HCT116 (cell line): ENCODE data around the gene ZBTB24. TPM values are rescaled to one million over a fixed set of nuclear protein-coding genes. Genes with fewer than 3 reads are reported as not detected.

Experiments
- ATAC-seq: fragments of 200-7000 bp; cut with Tn5 transposase; 2 replicates; pipeline ENCODE4 v1.9.1; 2020; ENCODE audit warnings: mild to moderate bottlenecking, moderate library complexity
- BruUV-seq: library from RNA; stranded (reverse); fragments of 400-500 nt; replicated peaks from 2 replicates; lab custom pipeline; 2021; lab: Mats Ljungman, UMichigan
- CTCF ChIA-PET: fragments of 300-600 bp; sonication (Branson Sonifier 250); formaldehyde crosslinking; loops from one replicate; lab custom pipeline; 2021; ENCODE audit warnings: antibody characterized with exemption; lab: Charles Lee
- POLR2A ChIA-PET: fragments of 300-600, 350-600 bp; sonication (Branson Sonifier 250); formaldehyde crosslinking; loops from one replicate; lab custom pipeline; 2021; ENCODE audit warnings: antibody characterized with exemption; lab: Charles Lee
- RAD21 ChIA-PET, 2 experiments: fragments of 300-600 bp; sonication (Branson Sonifier 250); formaldehyde crosslinking; loops; one replicate each; lab custom pipeline; 2023; ENCODE audit warnings: low total read pairs in 2 of 2; ENCODE audit not compliant: uncharacterized antibody in 2 of 2, unreplicated experiment in 2 of 2, low non-redundant PET in 1 of 2; lab: Charles Lee
- DNase-seq: peaks from one replicate; pipeline ENCODE4 v3.0.0-alpha.2; 2010; ENCODE audit warnings: low read depth, low spot score
- H2AFZ ChIP-seq: fragments of 200-600 bp; shearing (Covaris generic), sonication (generic); 2 replicates; pipeline ENCODE4 v1.6.1; 2017; ENCODE audit warnings: low read depth, mixed run types, mixed read lengths, antibody characterized with exemption, low read length; ENCODE audit not compliant: poor library complexity, severe bottlenecking
- H3K27ac ChIP-seq: 2 replicates; pipeline ENCODE4 v1.5.1; 2012; ENCODE audit warnings: low read depth, low read length
- H3K27me3 ChIP-seq: fragments of 200-600 bp; sonication (generic); 2 replicates; pipeline ENCODE4 v1.6.1; 2016; ENCODE audit warnings: mixed run types, low read length, mixed read lengths; ENCODE audit not compliant: insufficient read depth
- H3K36me3 ChIP-seq, 2 experiments: fragments of 200-500 bp in 1 of 2; fragments of 200-600 bp in 1 of 2; sonication (Bioruptor generic) in 1 of 2; sonication (generic) in 1 of 2; 2 replicates each; pipeline versions ENCODE4 v1.5.1 to v1.6.1; 2014 to 2016; ENCODE audit warnings: low read length in 2 of 2, inconsistent platforms in 1 of 2, mixed read lengths in 1 of 2, mixed run types in 1 of 2; ENCODE audit not compliant: insufficient read depth in 2 of 2, control insufficient read depth in 1 of 2
- H3K4me1 ChIP-seq, 2 experiments: fragments of 200-600 bp in 1 of 2; sonication (generic) in 1 of 2; 2 replicates each; pipeline versions ENCODE4 v1.5.1 to v1.6.1; 2012 to 2017; ENCODE audit warnings: low read length in 2 of 2, inconsistent platforms in 1 of 2, mild to moderate bottlenecking in 1 of 2, mixed read lengths in 1 of 2, mixed run types in 1 of 2, moderate library complexity in 1 of 2; ENCODE audit not compliant: insufficient read depth in 2 of 2, control insufficient read depth in 1 of 2
- H3K4me2 ChIP-seq: fragments of 200-600 bp; sonication (generic); 2 replicates; pipeline ENCODE4 v1.6.1; 2017; ENCODE audit warnings: mixed run types, low read length, mixed read lengths
- H3K4me3 ChIP-seq, 2 experiments: fragments of 200-600 bp in 1 of 2; sonication (generic) in 1 of 2; replicated peaks in 1 of 2; 2 replicates each; pipeline ENCODE4 v1.5.1; 2011 to 2016; ENCODE audit warnings: low read length in 2 of 2, control low read depth in 1 of 2, low read depth in 1 of 2, mild to moderate bottlenecking in 1 of 2, mixed read lengths in 1 of 2, mixed run types in 1 of 2
- H3K79me2 ChIP-seq: fragments of 200-600 bp; sonication (generic); 2 replicates; pipeline ENCODE4 v1.6.1; 2017; ENCODE audit warnings: mild to moderate bottlenecking, mixed run types, low read length, moderate library complexity, mixed read lengths; ENCODE audit not compliant: insufficient read depth
- H3K9ac ChIP-seq: fragments of 200-600 bp; sonication (generic); 2 replicates; pipeline ENCODE4 v1.6.1; 2016; ENCODE audit warnings: low read length, mixed read lengths
- H3K9me2 ChIP-seq: fragments of 200-600 bp; sonication (generic), shearing (Covaris generic); 2 replicates; pipeline ENCODE4 v1.6.1; 2017; ENCODE audit warnings: mixed run types, mild to moderate bottlenecking, moderate library complexity; ENCODE audit not compliant: insufficient read depth
- H3K9me3 ChIP-seq, 2 experiments: fragments of 200-500 bp in 1 of 2; fragments of 200-600 bp in 1 of 2; sonication (Bioruptor generic) in 1 of 2; sonication (generic) in 1 of 2; 2 replicates each; pipeline ENCODE4 v1.6.1; 2014 to 2017; ENCODE audit warnings: low read length in 2 of 2, mixed read lengths in 2 of 2, inconsistent platforms in 1 of 2, low read depth in 1 of 2, mild to moderate bottlenecking in 1 of 2, mixed run types in 1 of 2, moderate library complexity in 1 of 2; ENCODE audit not compliant: control insufficient read depth in 1 of 2, insufficient read depth in 1 of 2
- H4K20me1 ChIP-seq: fragments of 200-600 bp; sonication (generic), shearing (Covaris generic); 2 replicates; pipeline ENCODE4 v1.6.1; 2017; ENCODE audit warnings: mixed run types, mild to moderate bottlenecking, moderate library complexity; ENCODE audit not compliant: insufficient read depth
- ATF3 ChIP-seq: IDR thresholded peaks from 2 replicates; pipeline ENCODE4 v1.6.1; 2012
- CBX3 ChIP-seq: IDR thresholded peaks from 2 replicates; pipeline ENCODE4 v1.6.1; 2012; ENCODE audit warnings: low read depth
- CEBPB ChIP-seq: IDR thresholded peaks from 2 replicates; pipeline ENCODE4 v1.6.1; 2012; ENCODE audit warnings: low read depth
- CTCF ChIP-seq, 3 experiments: fragments of 200-600 bp in 1 of 3; sonication (generic) in 1 of 3; IDR thresholded peaks in 2 of 3; conservative IDR thresholded peaks in 1 of 3; 2 replicates each; pipeline ENCODE4 v1.5.1; 2012 to 2017; ENCODE audit warnings: low read depth in 2 of 3, low read length in 2 of 3, antibody characterized with exemption in 1 of 3, borderline replicate concordance in 1 of 3, control low read depth in 1 of 3, mild to moderate bottlenecking in 1 of 3, mixed read lengths in 1 of 3, mixed run types in 1 of 3, moderate library complexity in 1 of 3; ENCODE audit not compliant: insufficient read depth in 1 of 3
- EGR1 ChIP-seq: IDR thresholded peaks from 2 replicates; pipeline ENCODE4 v1.6.1; 2012; ENCODE audit warnings: low read depth
- EZH2phosphoT487 ChIP-seq: fragments of 200-600 bp; IDR thresholded peaks from 2 replicates; pipeline ENCODE4 v1.6.1; 2018; ENCODE audit warnings: antibody characterized with exemption, borderline replicate concordance
- JUND ChIP-seq: IDR thresholded peaks from 2 replicates; pipeline ENCODE4 v1.6.1; 2012
- POLR2A ChIP-seq: IDR thresholded peaks from 2 replicates; pipeline ENCODE4 v1.7.0; 2011; ENCODE audit warnings: borderline replicate concordance; ENCODE audit not compliant: insufficient read depth, insufficient read length; ENCODE audit errors: extremely low read depth
- RAD21 ChIP-seq: IDR thresholded peaks from 2 replicates; pipeline ENCODE4 v1.6.1; 2012; ENCODE audit warnings: low read depth, mild to moderate bottlenecking
- SIN3A ChIP-seq: IDR thresholded peaks from 2 replicates; pipeline ENCODE4 v1.6.1; 2012; ENCODE audit warnings: low read depth
- SRF ChIP-seq: IDR thresholded peaks from 2 replicates; pipeline ENCODE4 v1.6.1; 2012; ENCODE audit warnings: low read depth
- TCF7L2 ChIP-seq: IDR thresholded peaks from 2 replicates; pipeline ENCODE4 v1.7.0; 2011; ENCODE audit warnings: borderline replicate concordance, inconsistent platforms; ENCODE audit not compliant: insufficient read depth, insufficient read length; ENCODE audit errors: extremely low read depth
- YY1 ChIP-seq: IDR thresholded peaks from 2 replicates; pipeline ENCODE4 v1.6.1; 2011; ENCODE audit warnings: low read length, low read depth, moderate library complexity, mild to moderate bottlenecking; ENCODE audit not compliant: insufficient replicate concordance; ENCODE audit errors: extremely low read depth
- ZBTB33 ChIP-seq: IDR thresholded peaks from 2 replicates; pipeline ENCODE4 v1.6.1; 2011; ENCODE audit warnings: mild to moderate bottlenecking, low read length, moderate library complexity; ENCODE audit not compliant: insufficient replicate concordance; ENCODE audit errors: extremely low read depth
- ZFX ChIP-seq: fragments of 450-650 bp; IDR thresholded peaks from 2 replicates; pipeline ENCODE4 v1.6.1; 2017
- ZNF274 ChIP-seq: fragments of 200-500 bp; sonication (Bioruptor generic); IDR thresholded peaks from 2 replicates; pipeline ENCODE4 v1.6.1; 2014; ENCODE audit warnings: mild to moderate bottlenecking, low read depth, low read length, inconsistent platforms
- intact Hi-C: fragments of 100-400 bp; cut with micrococcal nuclease; formaldehyde crosslinking; loops from 2 replicates; pipeline ENCODE4 v1.10.0; 2022
- total RNA-seq: library from RNA; stranded (reverse); gene quantifications from one replicate; pipeline ENCODE4 v1.2.1, GENCODE V29; 2021; ENCODE audit not compliant: unreplicated experiment

ZBTB24 gene
- total RNA-seq, 1 experiment from 2014 or later: 11.3 TPM

- H3K9me2 ChIP-seq: no peaks in the 10 kb centered on the region
- DNase-seq: no peak
- H2AFZ ChIP-seq: no peak overlapping the region
- H4K20me1 ChIP-seq: no peaks in the 10 kb centered on the region
- RAD21 ChIA-PET: no interaction called here
- H3K4me2 ChIP-seq: no peak overlapping the region
- intact Hi-C loops: no loop called here
- POLR2A ChIA-PET: no interaction called here
- no peak overlapping the region for H3K9ac ChIP-seq
- no peak overlapping the region for H3K4me3 ChIP-seq
- TF ChIP-seq ATF3 (no peak), CBX3 (no peak), TCF7L2 (no peak), EGR1 (no peak)
- no peaks in the 10 kb centered on the region for H3K36me3 ChIP-seq
- no peaks in the 10 kb centered on the region for H3K4me1 ChIP-seq
- H3K79me2 ChIP-seq: no peaks in the 10 kb centered on the region
- no peaks in the 10 kb centered on the region for H3K9me3 ChIP-seq
- H3K27me3 ChIP-seq: no peaks in the 10 kb centered on the region
- CTCF ChIA-PET: no interaction called here
- ATAC-seq: no peak
- BruUV-seq: no TSS peak
- no peak overlapping the region for H3K27ac ChIP-seq
These were observed 15.9 kb upstream of the ZBTB24 start for GRCh38 chr6:109498936-109499335.

GRCh38 chr6:109498052-109498451 lies 15.0 kb upstream of the ZBTB24 start:
- Histone ChIP-seq H3K36me3 (no peaks in the 10 kb centered on the region), H3K9ac (no peak overlapping the region), H3K4me2 (no peak overlapping the region), H3K79me2 (no peaks in the 10 kb centered on the region), H4K20me1 (no peaks in the 10 kb centered on the region), H2AFZ (no peak overlapping the region), H3K27me3 (no peaks in the 10 kb centered on the region), H3K9me2 (no peaks in the 10 kb centered on the region), H3K9me3 (no peaks in the 10 kb centered on the region), H3K4me3 (no peak overlapping the region), H3K27ac (no peak overlapping the region), H3K4me1 (no peaks in the 10 kb centered on the region)
- BruUV-seq: no TSS peak
- ChIA-PET RAD21 (no interaction called here), POLR2A (no interaction called here), CTCF (no interaction called here)
- intact Hi-C loops: no loop called here
- DNase-seq: no peak
- no peak for ATAC-seq
- no peak for TF ChIP-seq CEBPB
- no peak for TF ChIP-seq SRF
- no peak for TF ChIP-seq CTCF (IDR thresholded peaks at IDR 0.05 in 2 of 3, conservative IDR thresholded peaks at IDR 0.05 in 1 of 3; ENCODE audit: borderline replicate concordance in 1 of 3, insufficient read depth in 1 of 3, low read depth in 2 of 3, low read length in 2 of 3)
- TF ChIP-seq SIN3A: no peak
- TF ChIP-seq POLR2A: no peak
- no peak for TF ChIP-seq JUND
- no peak for TF ChIP-seq ZNF274
- no peak for TF ChIP-seq EZH2phosphoT487
- no peak for TF ChIP-seq ZFX
- no peak for TF ChIP-seq ZBTB33
- no peak for TF ChIP-seq CBX3
- TF ChIP-seq ATF3: no peak
- no peak for TF ChIP-seq RAD21
- TF ChIP-seq YY1: no peak
